Measurements from ENCODE around the gene FAM83F.
A peak's percentile ranks its signal among the peaks of the same experiment; 100 is the strongest.

The FAM83F gene

DNA sequence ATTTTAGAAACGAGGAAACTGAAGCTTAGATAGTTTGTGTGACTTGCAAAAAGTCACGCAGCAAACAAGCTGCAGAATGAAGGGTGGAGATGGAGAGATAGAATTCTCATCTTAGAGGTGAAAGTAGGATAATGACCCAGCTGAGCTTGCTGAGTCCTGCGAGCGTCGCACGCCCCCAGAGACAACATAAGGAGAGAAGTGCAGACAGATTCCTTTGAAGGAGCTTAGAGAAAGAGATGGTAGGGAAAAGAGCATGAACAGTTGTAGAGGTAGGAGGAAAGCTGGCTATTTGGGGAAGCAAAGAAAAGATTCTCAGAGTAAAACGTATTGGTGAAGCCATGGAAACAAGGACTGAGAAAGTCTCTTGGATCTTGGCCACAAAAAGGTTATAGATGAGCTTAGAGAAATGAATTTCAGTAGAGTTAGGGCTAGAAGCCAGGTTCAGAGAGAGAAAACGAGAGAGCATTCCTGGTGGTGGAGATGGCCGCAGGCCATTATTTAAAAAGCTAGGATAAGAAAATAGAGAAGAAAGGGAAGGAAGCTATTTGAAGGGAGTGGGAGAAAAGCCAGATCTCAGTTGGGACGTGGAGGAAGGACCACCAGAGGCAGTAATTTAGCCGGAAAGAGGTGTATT lies 44.8 kb downstream of the FAM83F start:
- DNase-seq, result no peak

DNA sequence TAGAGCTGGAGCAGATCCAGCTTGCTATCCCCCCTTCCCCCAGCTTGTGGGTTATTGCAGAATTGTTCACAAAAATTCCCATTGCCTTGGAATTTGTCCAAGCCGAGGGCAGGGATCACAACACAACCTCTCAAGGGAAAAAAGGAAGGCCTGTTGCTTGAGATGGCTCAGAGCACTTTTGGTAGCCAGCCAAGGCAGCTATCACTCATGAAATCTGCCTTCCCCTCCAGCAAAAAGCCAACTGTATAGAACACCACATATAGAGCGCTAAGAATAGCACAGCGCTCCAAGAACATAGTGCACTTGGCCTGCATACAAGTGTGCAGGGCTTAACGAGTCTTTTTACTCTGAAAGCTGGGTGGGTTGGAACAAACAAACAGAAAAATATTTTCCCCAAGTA lies 46.2 kb downstream of the FAM83F start:
- peak; percentile 88 for DNase-seq

DNA sequence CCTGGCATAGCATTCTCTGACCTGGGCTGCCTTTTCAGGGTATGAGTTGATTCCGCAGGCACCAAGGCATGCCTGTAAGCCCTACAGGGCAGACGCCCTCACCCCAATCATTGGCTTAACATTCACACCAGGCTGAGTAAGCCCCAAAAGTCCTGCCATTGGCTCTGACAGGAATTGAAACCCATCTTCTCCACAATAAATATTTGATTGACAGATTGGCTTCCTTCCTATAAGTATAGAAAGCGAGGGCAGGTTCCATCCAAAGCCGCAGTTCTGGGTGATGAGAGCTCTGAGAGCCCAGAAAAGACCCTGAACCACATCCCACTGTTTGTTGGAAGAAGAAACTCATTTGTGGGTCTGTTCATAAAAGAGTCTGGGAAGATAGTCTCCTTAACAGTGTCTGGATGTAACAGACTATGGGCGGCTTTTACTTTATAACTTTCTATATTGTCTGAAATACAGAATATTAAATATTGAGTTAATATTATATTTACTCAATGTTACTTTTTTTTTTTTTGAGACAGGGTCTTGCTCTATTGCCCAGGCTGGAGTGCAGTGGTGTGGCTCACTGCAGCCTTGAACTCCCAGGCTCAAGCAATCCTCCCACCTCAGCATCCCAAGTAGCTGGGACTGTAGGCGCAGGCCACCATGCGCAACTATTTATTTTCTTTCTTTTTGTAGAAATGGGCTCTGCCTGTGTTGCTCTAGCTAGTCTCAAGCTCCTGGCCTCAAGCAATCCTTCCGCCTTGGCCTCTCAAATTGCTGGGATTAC lies 46.8 kb downstream of the FAM83F start:
- DNase-seq, result no peak

- DNase-seq, result no peak
Measured at GRCh38 chr22:40042312-40042711, 47.6 kb downstream of the FAM83F start.

- peak; percentile 61 for DNase-seq
Measured at GRCh38 chr22:40043081-40043480, 48.3 kb downstream of the FAM83F start.

- DNase-seq, result no peak
Measured at GRCh38 chr22:40043793-40044101, 49.0 kb downstream of the FAM83F start.

DNA sequence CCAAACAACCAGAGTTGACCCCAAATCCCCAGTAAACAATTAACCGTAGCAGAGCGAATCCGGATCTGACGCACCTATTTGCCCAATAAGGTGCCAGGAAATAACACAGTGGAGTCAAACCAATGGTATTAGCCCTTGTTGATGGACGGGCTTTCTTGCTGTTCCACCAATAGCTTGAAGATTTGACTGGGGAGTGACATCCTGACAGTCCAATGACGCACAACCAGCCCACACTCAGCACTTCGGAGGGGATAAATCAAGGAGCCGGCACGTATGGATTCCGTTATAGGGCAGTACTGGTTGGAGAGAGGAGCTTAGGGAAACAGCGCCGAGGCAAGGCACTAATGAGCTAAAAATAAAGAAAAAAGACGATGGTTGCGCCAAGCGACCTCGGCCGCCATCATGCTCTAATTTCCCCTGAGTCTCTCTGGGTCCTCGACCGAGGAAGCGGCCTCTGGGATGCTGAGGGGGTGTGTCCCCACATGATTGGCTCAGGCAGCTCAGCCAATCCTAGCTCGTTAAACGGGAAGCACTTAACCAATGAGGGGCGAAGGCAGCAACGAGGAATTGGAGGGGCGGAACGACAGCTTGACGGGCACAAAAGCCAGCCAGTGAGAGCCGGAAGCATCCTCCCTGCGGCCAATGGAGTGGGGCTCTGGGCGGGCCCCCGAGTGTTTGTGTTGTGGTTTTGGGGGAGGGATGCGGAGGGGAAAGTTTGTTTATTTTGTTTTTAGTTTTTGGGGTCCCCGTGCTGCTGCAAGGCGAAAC lies 49.5 kb downstream of the FAM83F start:
- DNase-seq, result peak; percentile 99

DNA sequence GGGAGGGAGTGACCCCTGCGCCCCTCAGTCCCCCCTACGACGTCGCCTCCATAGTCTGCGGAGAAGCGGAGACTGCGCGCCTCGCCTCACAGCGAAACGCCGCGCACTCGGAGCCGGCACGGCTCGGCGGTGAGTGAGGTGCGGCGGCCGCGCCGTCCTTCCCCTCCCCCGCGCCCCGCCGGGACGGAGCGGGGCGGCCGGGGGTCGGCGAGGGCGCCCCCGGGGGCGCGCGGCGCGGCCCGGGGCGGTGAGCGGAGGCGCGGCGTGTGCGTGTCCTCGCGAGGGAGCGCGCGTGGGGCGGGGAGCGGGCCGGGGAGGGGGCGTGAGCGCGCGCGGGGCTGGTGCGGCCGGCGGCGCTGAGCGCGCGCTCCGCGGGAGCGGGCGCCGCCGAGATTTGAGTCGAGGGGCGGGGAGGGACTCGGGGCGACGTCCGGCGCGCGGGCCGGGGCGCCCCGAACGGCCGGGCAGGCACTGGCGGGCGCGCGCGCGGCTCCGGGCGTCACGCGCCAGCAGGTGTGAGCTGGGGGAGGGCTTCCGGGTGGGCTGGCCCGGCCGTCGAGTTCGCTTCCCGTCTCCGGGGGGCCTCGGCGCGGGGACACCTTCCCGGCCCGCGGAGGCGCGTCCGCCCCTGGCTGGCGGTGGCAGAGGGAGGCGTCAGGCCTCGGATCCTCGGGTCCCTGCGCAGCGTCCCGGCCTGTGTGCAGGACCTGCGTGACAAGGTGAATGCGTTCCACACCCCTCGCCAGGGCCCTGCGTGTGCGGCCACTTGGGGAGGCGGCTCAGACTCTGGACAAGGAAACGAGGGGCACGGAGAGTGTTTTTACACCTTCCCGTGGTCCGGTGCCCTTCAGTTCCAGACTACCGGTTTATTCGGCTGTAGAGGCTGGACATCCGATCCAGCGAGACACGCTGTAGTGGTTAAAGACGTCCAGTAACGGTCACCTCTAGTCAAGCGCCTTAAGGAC lies 50.4 kb downstream of the FAM83F start:
- peak; percentile 68 for DNase-seq

GRCh38 chr22:40046126-40046525 lies 51.4 kb downstream of the FAM83F start:
- DNase-seq, result no peak

- no peak for DNase-seq
Measured at GRCh38 chr22:40050258-40050657, 55.5 kb downstream of the FAM83F start.

GRCh38 chr22:40051322-40051721 lies 56.6 kb downstream of the FAM83F start:
- DNase-seq, result no peak

GRCh38 chr22:40053460-40053859 lies 58.7 kb downstream of the FAM83F start:
- no peak for DNase-seq

- DNase-seq, result no peak
Measured at GRCh38 chr22:40054486-40054885, 59.7 kb downstream of the FAM83F start.

DNA sequence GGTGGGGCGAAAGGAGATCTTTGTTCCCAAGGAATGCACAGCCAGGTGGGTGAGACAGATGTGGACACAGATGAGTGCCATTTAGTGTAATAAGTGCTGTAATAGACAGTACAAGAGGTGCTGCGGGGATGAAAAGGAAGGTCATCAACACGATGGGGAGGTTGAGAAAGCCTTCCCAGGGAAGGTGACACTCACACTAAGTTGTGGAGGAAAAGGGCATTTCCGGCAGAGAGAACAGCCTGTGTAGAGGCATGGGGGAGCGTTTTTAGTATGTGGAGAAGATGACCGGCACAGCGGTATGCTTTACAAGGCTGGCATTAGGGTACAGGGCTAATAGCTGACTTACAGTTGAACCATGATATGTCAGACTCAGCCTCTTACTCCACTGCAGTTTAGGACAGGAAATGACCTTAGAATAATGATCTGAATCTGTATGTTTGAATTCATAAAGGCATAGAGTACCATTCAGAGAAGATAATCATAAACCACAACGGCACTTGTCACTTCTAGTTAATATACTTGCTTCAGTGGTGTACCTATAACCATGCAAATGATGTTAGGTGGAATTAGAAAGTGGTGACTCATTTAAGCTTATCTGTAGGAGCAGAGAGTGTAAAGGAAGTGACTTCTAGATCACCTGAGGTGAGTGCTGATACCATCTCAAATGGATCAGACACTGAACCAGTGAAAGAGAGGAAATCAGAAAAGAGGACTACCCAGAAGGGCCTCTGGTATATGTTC lies 60.6 kb downstream of the FAM83F start:
- no peak for DNase-seq

- DNase-seq, result no peak
Measured at GRCh38 chr22:40056154-40056553, 61.4 kb downstream of the FAM83F start.

GRCh38 chr22:40056559-40056958 lies 61.8 kb downstream of the FAM83F start:
- DNase-seq, result no peak

- DNase-seq, result no peak
Measured at GRCh38 chr22:40057652-40058051, 62.9 kb downstream of the FAM83F start.

- DNase-seq, result no peak
Measured at GRCh38 chr22:40058265-40058664, 63.5 kb downstream of the FAM83F start.

DNA sequence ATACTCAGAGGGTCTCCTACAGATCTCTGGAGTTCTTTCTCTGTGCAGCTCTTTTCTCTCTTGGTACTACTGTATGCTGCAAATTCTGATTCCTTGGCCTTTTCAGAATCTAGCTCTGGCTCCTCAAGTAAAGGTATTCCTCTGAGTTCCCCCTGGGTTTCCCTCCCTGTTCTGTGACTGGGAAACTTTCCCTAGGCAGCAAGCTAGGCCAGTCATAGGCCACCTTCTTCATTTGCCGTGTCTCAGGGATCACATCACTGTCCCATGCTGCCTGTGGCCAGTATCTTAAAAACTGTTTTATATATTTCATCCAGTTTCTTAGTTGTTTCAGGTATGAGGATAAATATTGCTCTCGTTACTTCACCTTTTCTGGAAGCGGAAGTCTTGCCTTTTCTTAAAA lies 71.2 kb downstream of the FAM83F start:
- no peak for DNase-seq

DNA sequence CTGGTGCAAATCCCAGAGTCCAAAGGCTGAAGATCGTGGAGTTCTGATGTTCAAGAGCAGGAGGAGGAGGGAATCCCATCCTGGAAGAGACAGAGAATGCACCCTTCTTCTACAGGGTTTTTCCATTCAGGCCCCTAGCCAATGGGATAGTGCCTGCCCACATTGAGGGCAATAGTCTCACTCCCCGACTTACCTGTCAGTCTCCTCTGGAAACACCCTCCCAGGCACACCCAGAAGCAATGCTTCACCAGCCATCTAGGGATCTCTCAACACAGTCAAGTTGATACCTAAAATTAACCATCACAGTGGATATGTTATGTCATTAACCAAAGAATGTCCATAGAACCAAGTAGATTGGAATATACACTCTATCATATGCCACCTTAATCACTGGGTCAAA lies 72.9 kb downstream of the FAM83F start:
- no peak for DNase-seq

DNA sequence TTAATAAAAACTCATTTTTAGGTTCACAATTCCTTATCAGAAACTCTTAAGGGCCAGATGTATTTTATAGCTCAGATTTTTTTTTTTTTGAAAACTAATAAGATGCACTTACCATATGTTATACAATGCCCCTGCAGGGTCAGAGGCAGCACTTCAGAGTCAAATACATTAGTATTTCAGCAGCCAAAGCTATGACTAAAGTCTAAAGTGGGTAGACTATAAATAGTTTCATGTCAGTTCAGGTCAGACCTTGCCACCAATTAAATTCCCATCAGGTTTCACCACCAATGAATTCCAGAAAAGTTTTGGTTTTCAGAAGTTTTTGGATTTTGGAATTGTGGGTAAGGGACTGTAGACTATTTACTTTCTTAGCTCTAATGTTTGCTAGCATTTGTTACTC lies 75.9 kb downstream of the FAM83F start:
- DNase-seq, result no peak

DNA sequence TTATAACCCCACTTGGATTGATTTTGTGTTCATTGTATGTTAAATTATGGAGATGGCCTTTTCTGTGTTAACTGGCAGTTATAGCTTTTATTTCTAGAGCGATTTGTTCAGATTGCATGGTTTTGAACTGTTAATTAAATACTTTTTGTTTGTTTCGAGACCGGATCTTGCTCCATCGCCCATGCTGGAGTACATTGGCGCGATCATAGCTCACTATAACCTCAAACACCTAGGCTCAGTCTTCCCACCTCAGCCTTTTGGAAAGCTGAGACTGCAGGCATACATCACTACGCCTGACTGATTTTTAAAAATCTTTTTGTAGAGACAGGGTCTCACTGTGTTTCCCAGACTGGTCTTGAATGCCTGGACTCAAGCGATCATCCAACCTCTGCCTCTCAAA lies 77.0 kb downstream of the FAM83F start:
- DNase-seq, result no peak
